K562 (cell line): ENCODE data around the gene MED20. TPM values are rescaled to one million over a fixed set of nuclear protein-coding genes. Genes with fewer than 3 reads are reported as not detected.
A peak's percentile ranks its signal among the peaks of the same experiment; 100 is the strongest.

Experiments
- ATAC-seq: fragments of 200-7000 bp; cut with Tn5 transposase; 3 replicates; pipeline ENCODE4 v1.9.1; 2020; ENCODE audit warnings: moderate library complexity
- BruUV-seq: library from RNA; stranded (reverse); fragments of 400-500 nt; replicated peaks from 2 replicates; lab custom pipeline; 2021; lab: Mats Ljungman, UMichigan
- CTCF ChIA-PET: fragments of 300-600 bp; formaldehyde crosslinking; extraction: SDS; loops from one replicate; lab custom pipeline; 2021; ENCODE audit warnings: low intra/inter-chr PET ratio; lab: Yijun Ruan, JAX
- POLR2A ChIA-PET: fragments of 300-600, 350-650 bp; sonication (Branson Sonifier 250); formaldehyde crosslinking; extraction: SDS; loops from one replicate; lab custom pipeline; 2021; ENCODE audit warnings: antibody characterized with exemption, inconsistent platforms; lab: Yijun Ruan, JAX
- DNase-seq, 4 experiments: peaks; one replicate each; pipeline versions ENCODE4 v3.0.0 to v3.0.0-alpha.2; 2011 to 2018; ENCODE audit warnings: low spot score in 3 of 4, mixed read lengths in 3 of 4; ENCODE audit errors: extremely low read depth in 1 of 4
- FAIRE-seq: peaks from 2 replicates; lab custom pipeline; 2011; peaks lifted over from hg19 to GRCh38; lab: Jason Lieb, UNC
- H2AFZ ChIP-seq: 2 replicates; pipeline ENCODE4 v1.6.0; 2011; ENCODE audit warnings: low read depth, low read length, control low read depth, inconsistent platforms
- H3K27ac ChIP-seq: fragments of 200-600 bp; 3 replicates; pipeline ENCODE4 v1.8.0; 2011; ENCODE audit warnings: low read depth, mild to moderate bottlenecking, control low read depth, inconsistent platforms, low read length, moderate library complexity, mixed read lengths; ENCODE audit errors: extremely low read depth
- H3K27me3 ChIP-seq, 2 experiments: fragments of 300-600 bp in 1 of 2; 2 replicates in 1 of 2; 3 replicates in 1 of 2; pipeline versions ENCODE4 v1.6.0 to v1.8.0; 2011; ENCODE audit warnings: inconsistent platforms in 2 of 2, low read length in 2 of 2, mild to moderate bottlenecking in 1 of 2, mixed read lengths in 1 of 2, moderate library complexity in 1 of 2; ENCODE audit not compliant: control insufficient read depth in 2 of 2, insufficient read depth in 2 of 2
- H3K36me3 ChIP-seq: fragments of 300-600 bp; 3 replicates; pipeline ENCODE4 v1.8.0; 2011; ENCODE audit warnings: mild to moderate bottlenecking, low read length, inconsistent platforms; ENCODE audit not compliant: control insufficient read depth, insufficient read depth
- H3K4me1 ChIP-seq, 2 experiments: fragments of 200-600 bp in 1 of 2; replicated peaks in 1 of 2; 2 replicates in 1 of 2; 3 replicates in 1 of 2; pipeline versions ENCODE4 v1.5.1 to v1.8.0; 2011; ENCODE audit warnings: inconsistent platforms in 2 of 2, low read length in 2 of 2, mild to moderate bottlenecking in 1 of 2, mixed read lengths in 1 of 2, moderate library complexity in 1 of 2; ENCODE audit not compliant: control insufficient read depth in 2 of 2, insufficient read depth in 2 of 2
- H3K4me2 ChIP-seq: 2 replicates; pipeline ENCODE4 v1.6.1; 2011; ENCODE audit warnings: low read length, control low read depth, inconsistent platforms, mixed read lengths; ENCODE audit not compliant: insufficient read depth
- H3K4me3 ChIP-seq: fragments of 200-600 bp; sonication (generic), shearing (Covaris generic); 2 replicates; pipeline ENCODE4 v1.5.1; 2016; ENCODE audit warnings: control low read depth, inconsistent platforms
- H3K79me2 ChIP-seq: fragments of 200-600 bp; 3 replicates; pipeline ENCODE4 v1.8.0; 2011; ENCODE audit warnings: low read length, inconsistent platforms; ENCODE audit not compliant: control insufficient read depth, insufficient read depth
- H3K9ac ChIP-seq, 2 experiments: 2 replicates each; pipeline versions ENCODE4 v1.6.0 to v1.6.1; 2011; ENCODE audit warnings: low read depth in 2 of 2, low read length in 2 of 2, control low read depth in 1 of 2, inconsistent platforms in 1 of 2, mild to moderate bottlenecking in 1 of 2, mixed read lengths in 1 of 2; ENCODE audit not compliant: insufficient read depth in 1 of 2
- H3K9me1 ChIP-seq: one replicate; pipeline ENCODE4 v1.6.0; 2011; ENCODE audit warnings: inconsistent platforms, mild to moderate bottlenecking, low read length, moderate library complexity; ENCODE audit not compliant: control insufficient read depth, insufficient read depth
- H3K9me3 ChIP-seq: replicated peaks from 2 replicates; pipeline ENCODE4 v1.5.1; 2011; ENCODE audit warnings: low read depth, low read length, inconsistent platforms; ENCODE audit not compliant: control insufficient read depth, insufficient read depth
- H4K20me1 ChIP-seq: replicated peaks from 2 replicates; pipeline ENCODE4 v1.6.1; 2011; ENCODE audit warnings: low read length, inconsistent platforms, mixed read lengths; ENCODE audit not compliant: control insufficient read depth, insufficient read depth
- ASH1L ChIP-seq: fragments of 450-650 bp; IDR thresholded peaks from 2 replicates; pipeline ENCODE4 v1.6.1; 2018; ENCODE audit warnings: borderline replicate concordance, mild to moderate bottlenecking, low read depth; ENCODE audit not compliant: partially characterized antibody
- CTCF ChIP-seq, 3 experiments: IDR thresholded peaks in 2 of 3; conservative IDR thresholded peaks in 1 of 3; 2 replicates each; pipeline ENCODE4 v1.5.1; 2011 to 2012; ENCODE audit warnings: low read length in 3 of 3, mild to moderate bottlenecking in 3 of 3, control low read depth in 2 of 3, improper control_type of control experiment in 1 of 3, inconsistent platforms in 1 of 3, low read depth in 1 of 3, mixed read lengths in 1 of 3, moderate library complexity in 1 of 3; ENCODE audit not compliant: insufficient read depth in 2 of 3
- DIDO1 ChIP-seq: fragments of 450-650 bp; IDR thresholded peaks from 2 replicates; pipeline ENCODE4 v1.6.1; 2016; ENCODE audit warnings: low read depth, missing biosample characterization, missing genetic modification characterization
- SRSF3 ChIP-seq: fragments of 200-400 bp; formaldehyde crosslinking; IDR thresholded peaks from 2 replicates; pipeline ENCODE4 v1.6.1; 2016; ENCODE audit warnings: mild to moderate bottlenecking, low read length, moderate library complexity; ENCODE audit not compliant: insufficient read depth
- TRIM24 ChIP-seq, 2 experiments: fragments of 450-650 bp; IDR thresholded peaks; 2 replicates each; pipeline ENCODE4 v1.6.1; 2016
- ZNF407 ChIP-seq: fragments of 450-650 bp; IDR thresholded peaks from 2 replicates; pipeline ENCODE4 v1.6.1; 2016; ENCODE audit warnings: low read depth
- ZNF512 ChIP-seq: IDR thresholded peaks from 2 replicates; pipeline ENCODE4 v1.6.1; 2016; ENCODE audit warnings: missing genetic modification characterization, missing compliant biosample characterization
- WGBS: fragments of 100-300 bp; shearing (Covaris generic); methylation state at CpG from one replicate; pipeline ENCODE4 v1.1.6; 2016; ENCODE audit warnings: low coverage, mixed read lengths; ENCODE audit not compliant: insufficient coverage; ENCODE audit errors: missing lambda C conversion rate; 5-methylcytosine and 5-hydroxymethylcytosine counted together
- in situ Hi-C: fragments of 300-500 bp; cut with MboI; formaldehyde crosslinking; loops from 4 replicates; pipeline ENCODE4 v1.15.0; 2018; ENCODE audit warnings: inconsistent platforms, mixed read lengths
- intact Hi-C: fragments of 100-400 bp; cut with micrococcal nuclease; formaldehyde crosslinking; loops from 2 replicates; pipeline ENCODE4 v1.14.2; 2022
- polyA plus RNA-seq, 8 experiments: library from polyadenylated mRNA; depleted of rRNA in 4 of 8; stranded (reverse) in 5 of 8; unstranded in 3 of 8; fragments of >200 nt; fragmentation: Nextera tagmentation in 2 of 8; fragmentation: Illumina TruSeq in 1 of 8; extraction: Ambion mirVana in 2 of 8; extraction: Trizol in 1 of 8; gene quantifications; 2 replicates each; pipeline versions ENCODE4 v1.2.1 to v1.2.3, GENCODE V29; 2011 to 2014; ENCODE audit warnings: inconsistent platforms in 1 of 8, missing spikeins in 1 of 8
- total RNA-seq, 7 experiments: library from RNA; depleted of rRNA in 6 of 7; stranded (reverse); fragments of >200 nt in 6 of 7; fragmentation: Illumina TruSeq in 2 of 7; extraction: Trizol in 2 of 7; gene quantifications; 2 replicates each; pipeline versions ENCODE4 v1.2.1 to v1.2.3, GENCODE V29; 2011 to 2021; ENCODE audit warnings: low replicate concordance in 1 of 7

The MED20 gene
- total and polyA plus RNA-seq, 9 of the 15 experiments (the other 6 are each of a cell fraction or from before 2014, with no cell fraction given), result 27.3 to 80.9 (median 46.0) TPM

- Histone ChIP-seq H3K27me3 (no peaks in the 10 kb centered on the region), H3K9ac (peak overlapping the region; percentile 72 to 88), H3K4me3 (peak overlapping the region; percentile 56), H3K4me2 (peak overlapping the region; percentile 96), H3K27ac (peak overlapping the region; percentile 33; the same call in 2 of the 3 replicates), H3K36me3 (no peaks in the 10 kb centered on the region), H3K9me1 (no peaks in the 10 kb centered on the region), H3K9me3 (no peaks in the 10 kb centered on the region), H2AFZ (peak overlapping the region; percentile 82), H3K79me2 (peaks cover 9% of the 10 kb centered on the region; the same call in 2 of the 3 replicates), H4K20me1 (no peaks in the 10 kb centered on the region; the same call in 1 of the 2 replicates), H3K4me1 (peaks cover 8 to 11% of the 10 kb centered on the region in 2 experiments)
- ATAC-seq (peak; percentile 71), DNase-seq (peak in 2 of 4 experiments; percentile 31 to 45), FAIRE-seq (peak; percentile 72)
- 3% methylated on average over 13 of the region's 56 CpGs for WGBS
- in situ Hi-C loops, result no loop called here
- CTCF ChIA-PET, result no interaction called here
- POLR2A ChIA-PET, result interaction anchor here (0.5 to 2.2 kb wide), 11 partner anchors 9 to 154 kb away, joined by 3 to 9 read pairs (median 4); no protein-coding TSS in a partner anchor
- BruUV-seq, result no TSS peak
- intact Hi-C loops, result loop anchor here (1.0 to 5.0 kb wide), 4 partner anchors 48 to 150 kb away; partner anchors contain the start of gene TOMM6
- TF ChIP-seq SRSF3 (no peak), TRIM24 (IDR thresholded peaks at IDR 0.05) (no peak), ZNF512 (tag) (peak; percentile 31; the same call in 1 of the 2 replicates), ZNF407 (peak; percentile 54; the same call in 1 of the 2 replicates), CTCF (IDR thresholded peaks at IDR 0.05 in 2 of 3, conservative IDR thresholded peaks at IDR 0.05 in 1 of 3; ENCODE audit: insufficient read depth in 2 of 3, low read depth in 1 of 3, low read length in 3 of 3) (no peak), ASH1L (no peak), DIDO1 (tag) (no peak; the same call in 1 of the 2 replicates)
Measured at GRCh38 chr6:41894366-41895299, 26.3 kb downstream of the MED20 start.
